ENCODE results near the gene CENPU.

GRCh38 chr4:184744236-184744635 is 10.3 kb upstream of the CENPU start:
- TF ChIP-seq CTCF (IDR thresholded peaks at IDR 0.05; ENCODE audit: insufficient read depth, low read length) (no peak), GABPA (IDR thresholded peaks at IDR 0.05; ENCODE audit: low read depth) (no peak), REST (IDR thresholded peaks at IDR 0.05; ENCODE audit: insufficient replicate concordance, low read depth) (no peak), POLR2AphosphoS5 (IDR thresholded peaks at IDR 0.05; ENCODE audit: low read depth) (no peak), SPI1 (IDR thresholded peaks at IDR 0.05; ENCODE audit: borderline replicate concordance, low read depth) (no peak)
